HepG2 (cell line): ENCODE results near the gene MADCAM1. TPM values are rescaled to one million over a fixed set of nuclear protein-coding genes. Genes with fewer than 3 reads are reported as not detected.

ENCODE experiments used
- EP300 ChIP-seq, 3 experiments: sonication (generic) in 1 of 3; formaldehyde crosslinking in 1 of 3; IDR thresholded peaks; 2 replicates each; pipeline versions ENCODE4 v1.5.1 to v1.6.1; 2011 to 2020; ENCODE audit warnings: low read depth in 2 of 3, low read length in 2 of 3, borderline replicate concordance in 1 of 3, improper control_type of control experiment in 1 of 3, mild to moderate bottlenecking in 1 of 3, missing genetic modification reagents in 1 of 3, moderate library complexity in 1 of 3
- KDM5A ChIP-seq: fragments of 200-600 bp; sonication (generic); IDR thresholded peaks from 2 replicates; pipeline ENCODE4 v1.7.0; 2018; ENCODE audit warnings: antibody characterized with exemption, mild to moderate bottlenecking, low read length, borderline replicate concordance
- KLF12 ChIP-seq: sonication (generic); formaldehyde crosslinking; IDR thresholded peaks from 2 replicates; pipeline ENCODE4 v1.4.0; 2020; ENCODE audit warnings: missing genetic modification reagents, borderline replicate concordance
- NR2F2 ChIP-seq: IDR thresholded peaks from 2 replicates; pipeline ENCODE4 v1.6.1; 2012; ENCODE audit warnings: low read depth, inconsistent platforms, borderline replicate concordance
- POLR2AphosphoS5 ChIP-seq: IDR thresholded peaks from 2 replicates; pipeline ENCODE4 v1.6.1; 2012; ENCODE audit warnings: low read depth, low read length
- RARA ChIP-seq: IDR thresholded peaks from 2 replicates; pipeline ENCODE4 v1.6.1; 2016; ENCODE audit warnings: missing genetic modification reagents, missing compliant biosample characterization
- SRSF1 ChIP-seq: fragments of 200-400 bp; formaldehyde crosslinking; optimal IDR thresholded peaks from 2 replicates; pipeline ENCODE3; 2017; ENCODE audit warnings: mild to moderate bottlenecking, low read depth, low read length, moderate library complexity
- ZNF142 ChIP-seq: sonication (generic); formaldehyde crosslinking; IDR thresholded peaks from 2 replicates; pipeline ENCODE4 v1.4.0; 2020; ENCODE audit warnings: missing genetic modification reagents
- ZNF883 ChIP-seq: sonication (generic); formaldehyde crosslinking; IDR thresholded peaks from 2 replicates; pipeline ENCODE4 v1.5.1; 2020; ENCODE audit warnings: mild to moderate bottlenecking, missing genetic modification reagents; ENCODE audit errors: not compliant biosample characterization
- polyA plus RNA-seq, 8 experiments: library from polyadenylated mRNA; depleted of rRNA in 3 of 8; stranded (reverse) in 7 of 8; unstranded in 1 of 8; fragments of >200 nt; fragmentation: Illumina TruSeq in 4 of 8; extraction: Trizol in 4 of 8; gene quantifications; 2 replicates each; pipeline versions ENCODE4 v1.2.1 to v1.2.3, GENCODE V29; 2011 to 2016; ENCODE audit warnings: low read depth in 4 of 8, missing spikeins in 1 of 8, mixed read lengths in 1 of 8; ENCODE audit not compliant: insufficient read depth in 1 of 8
- total RNA-seq, 5 experiments: library from RNA; depleted of rRNA; stranded (reverse); fragments of >200 nt; fragmentation: Illumina TruSeq; extraction: Trizol; gene quantifications; 2 replicates each; pipeline ENCODE4 v1.2.3, GENCODE V29; 2016; ENCODE audit warnings: low read depth in 1 of 5
- TF ChIP-seq, protein P1 (sequence below), 2 experiments: sonication (generic) in 1 of 2; formaldehyde crosslinking in 1 of 2; IDR thresholded peaks; 2 replicates each; pipeline versions ENCODE4 v1.4.0 to v1.6.1; 2018 to 2020; ENCODE audit warnings: missing genetic modification reagents in 2 of 2, borderline replicate concordance in 1 of 2, low read depth in 1 of 2, mild to moderate bottlenecking in 1 of 2, missing biosample characterization in 1 of 2
- TF ChIP-seq, protein P2 (sequence below): sonication (generic); formaldehyde crosslinking; IDR thresholded peaks from 2 replicates; pipeline ENCODE4 v1.4.0; 2020; ENCODE audit warnings: mild to moderate bottlenecking, missing genetic modification reagents
- TF ChIP-seq, protein P3 (sequence below): sonication (generic); formaldehyde crosslinking; IDR thresholded peaks from 2 replicates; pipeline ENCODE4 v1.5.0; 2020; ENCODE audit warnings: mild to moderate bottlenecking, missing genetic modification reagents

The MADCAM1 gene
- total and polyA plus RNA-seq, 2 of the 13 experiments (the other 11 are each of a cell fraction or from before 2014, with no cell fraction given): 0.29 to 0.33 TPM

DNA sequence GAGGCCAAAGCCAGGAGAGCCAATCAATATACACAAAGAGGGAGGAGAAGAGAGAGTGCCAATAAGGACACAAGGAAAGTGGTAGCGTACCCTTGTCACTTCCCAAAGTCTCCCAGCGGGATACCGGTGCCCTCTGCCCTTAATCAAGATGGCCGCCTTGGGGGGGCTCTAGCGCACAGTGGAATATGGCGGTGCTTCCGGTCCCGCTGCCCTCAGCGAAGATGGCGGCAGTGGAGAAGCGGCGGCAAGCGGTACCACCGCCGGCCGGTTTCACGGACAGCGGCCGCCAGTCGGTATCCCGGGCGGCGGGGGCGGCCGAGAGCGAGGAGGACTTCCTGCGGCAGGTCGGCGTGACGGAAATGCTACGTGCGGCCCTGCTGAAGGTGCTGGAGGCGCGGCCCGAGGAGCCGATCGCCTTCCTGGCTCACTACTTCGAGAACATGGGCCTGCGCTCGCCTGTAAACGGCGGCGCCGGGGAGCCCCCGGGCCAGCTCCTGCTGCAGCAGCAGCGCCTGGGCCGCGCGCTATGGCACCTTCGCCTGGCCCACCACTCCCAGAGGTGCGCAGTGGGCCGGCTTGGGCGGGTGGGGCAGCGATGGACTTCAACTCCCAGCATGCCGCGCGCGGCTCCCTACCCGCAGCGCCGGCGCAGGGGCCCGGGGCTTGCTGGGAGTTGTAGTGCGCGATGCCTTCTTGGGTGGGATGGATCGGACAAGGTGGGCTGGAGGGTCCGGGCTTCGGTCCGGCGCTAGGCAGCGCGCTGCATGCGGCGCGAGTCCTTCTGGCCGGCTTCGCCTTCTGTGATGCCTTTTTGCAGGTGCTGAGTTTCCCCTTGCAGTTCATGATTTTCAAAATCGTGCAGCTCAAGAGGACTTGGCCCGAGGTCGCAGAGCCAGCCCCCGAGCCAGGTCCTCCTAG lies 11.3 kb downstream of the MADCAM1 start, which contains the start of gene TPGS1 (continued):
- TF ChIP-seq ZNF142 (no peak), NR2F2 (no peak), ZNF883 (no peak), KLF12 (no peak; the same call in 1 of the 2 replicates), RARA (CRISPR knock-in tag) (no peak), POLR2AphosphoS5 (no peak), KDM5A (peak; percentile 85), EP300 (IDR thresholded peaks at IDR 0.05; ENCODE audit: low read depth in 2 of 2, low read length in 2 of 2) (no peak), EP300 (CRISPR knock-in tag; IDR thresholded peaks at IDR 0.05; ENCODE audit: borderline replicate concordance) (no peak), SRSF1 (no peak)
- TF ChIP-seq, protein P1, sequence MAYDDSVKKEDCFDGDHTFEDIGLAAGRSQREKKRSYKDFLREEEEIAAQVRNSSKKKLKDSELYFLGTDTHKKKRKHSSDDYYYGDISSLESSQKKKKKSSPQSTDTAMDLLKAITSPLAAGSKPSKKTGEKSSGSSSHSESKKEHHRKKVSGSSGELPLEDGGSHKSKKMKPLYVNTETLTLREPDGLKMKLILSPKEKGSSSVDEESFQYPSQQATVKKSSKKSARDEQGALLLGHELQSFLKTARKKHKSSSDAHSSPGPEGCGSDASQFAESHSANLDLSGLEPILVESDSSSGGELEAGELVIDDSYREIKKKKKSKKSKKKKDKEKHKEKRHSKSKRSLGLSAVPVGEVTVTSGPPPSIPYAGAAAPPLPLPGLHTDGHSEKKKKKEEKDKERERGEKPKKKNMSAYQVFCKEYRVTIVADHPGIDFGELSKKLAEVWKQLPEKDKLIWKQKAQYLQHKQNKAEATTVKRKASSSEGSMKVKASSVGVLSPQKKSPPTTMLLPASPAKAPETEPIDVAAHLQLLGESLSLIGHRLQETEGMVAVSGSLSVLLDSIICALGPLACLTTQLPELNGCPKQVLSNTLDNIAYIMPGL (CRISPR knock-in tag; IDR thresholded peaks at IDR 0.05; ENCODE audit: borderline replicate concordance in 1 of 2, low read depth in 1 of 2): peak in 1 of 2 experiments; percentile 33; a peak in 1 of 4 replicates
- TF ChIP-seq, protein P2, sequence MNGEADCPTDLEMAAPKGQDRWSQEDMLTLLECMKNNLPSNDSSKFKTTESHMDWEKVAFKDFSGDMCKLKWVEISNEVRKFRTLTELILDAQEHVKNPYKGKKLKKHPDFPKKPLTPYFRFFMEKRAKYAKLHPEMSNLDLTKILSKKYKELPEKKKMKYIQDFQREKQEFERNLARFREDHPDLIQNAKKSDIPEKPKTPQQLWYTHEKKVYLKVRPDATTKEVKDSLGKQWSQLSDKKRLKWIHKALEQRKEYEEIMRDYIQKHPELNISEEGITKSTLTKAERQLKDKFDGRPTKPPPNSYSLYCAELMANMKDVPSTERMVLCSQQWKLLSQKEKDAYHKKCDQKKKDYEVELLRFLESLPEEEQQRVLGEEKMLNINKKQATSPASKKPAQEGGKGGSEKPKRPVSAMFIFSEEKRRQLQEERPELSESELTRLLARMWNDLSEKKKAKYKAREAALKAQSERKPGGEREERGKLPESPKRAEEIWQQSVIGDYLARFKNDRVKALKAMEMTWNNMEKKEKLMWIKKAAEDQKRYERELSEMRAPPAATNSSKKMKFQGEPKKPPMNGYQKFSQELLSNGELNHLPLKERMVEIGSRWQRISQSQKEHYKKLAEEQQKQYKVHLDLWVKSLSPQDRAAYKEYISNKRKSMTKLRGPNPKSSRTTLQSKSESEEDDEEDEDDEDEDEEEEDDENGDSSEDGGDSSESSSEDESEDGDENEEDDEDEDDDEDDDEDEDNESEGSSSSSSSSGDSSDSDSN (CRISPR knock-in tag): peak; percentile 40
- TF ChIP-seq, protein P3, sequence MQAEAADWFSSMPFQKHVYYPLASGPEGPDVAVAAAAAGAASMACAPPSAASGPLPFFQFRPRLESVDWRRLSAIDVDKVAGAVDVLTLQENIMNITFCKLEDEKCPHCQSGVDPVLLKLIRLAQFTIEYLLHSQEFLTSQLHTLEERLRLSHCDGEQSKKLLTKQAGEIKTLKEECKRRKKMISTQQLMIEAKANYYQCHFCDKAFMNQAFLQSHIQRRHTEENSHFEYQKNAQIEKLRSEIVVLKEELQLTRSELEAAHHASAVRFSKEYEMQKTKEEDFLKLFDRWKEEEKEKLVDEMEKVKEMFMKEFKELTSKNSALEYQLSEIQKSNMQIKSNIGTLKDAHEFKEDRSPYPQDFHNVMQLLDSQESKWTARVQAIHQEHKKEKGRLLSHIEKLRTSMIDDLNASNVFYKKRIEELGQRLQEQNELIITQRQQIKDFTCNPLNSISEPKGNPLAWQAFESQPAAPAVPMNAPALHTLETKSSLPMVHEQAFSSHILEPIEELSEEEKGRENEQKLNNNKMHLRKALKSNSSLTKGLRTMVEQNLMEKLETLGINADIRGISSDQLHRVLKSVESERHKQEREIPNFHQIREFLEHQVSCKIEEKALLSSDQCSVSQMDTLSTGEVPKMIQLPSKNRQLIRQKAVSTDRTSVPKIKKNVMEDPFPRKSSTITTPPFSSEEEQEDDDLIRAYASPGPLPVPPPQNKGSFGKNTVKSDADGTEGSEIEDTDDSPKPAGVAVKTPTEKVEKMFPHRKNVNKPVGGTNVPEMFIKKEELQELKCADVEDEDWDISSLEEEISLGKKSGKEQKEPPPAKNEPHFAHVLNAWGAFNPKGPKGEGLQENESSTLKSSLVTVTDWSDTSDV: no peak
